SW480 (cell line): ENCODE data around the gene SMARCC1.

ENCODE experiments used
- DNase-seq: peaks from one replicate; pipeline ENCODE4 v3.0.0-alpha.2; 2016; ENCODE audit warnings: low spot score

Gene SMARCC1

DNA sequence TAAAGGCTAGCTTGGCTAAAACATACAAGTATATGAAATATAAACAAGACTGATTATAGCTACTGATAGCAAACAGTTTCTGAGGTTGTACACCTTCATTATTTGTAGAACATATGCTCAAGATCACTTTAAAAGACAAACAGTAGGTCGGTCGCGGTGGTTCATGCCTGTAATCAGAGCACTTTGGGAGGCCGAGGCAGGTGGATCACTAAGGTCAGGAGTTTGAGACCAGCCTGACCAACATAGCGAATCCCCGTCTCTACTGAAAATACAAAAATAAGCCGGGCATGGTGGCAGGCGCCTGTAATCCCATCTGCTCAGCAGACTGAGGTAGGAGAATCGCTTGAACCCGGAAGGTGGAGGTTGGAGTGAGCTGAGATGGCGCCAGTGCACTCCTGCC is 80.3 kb downstream of the SMARCC1 start:
- DNase-seq = no peak

DNA sequence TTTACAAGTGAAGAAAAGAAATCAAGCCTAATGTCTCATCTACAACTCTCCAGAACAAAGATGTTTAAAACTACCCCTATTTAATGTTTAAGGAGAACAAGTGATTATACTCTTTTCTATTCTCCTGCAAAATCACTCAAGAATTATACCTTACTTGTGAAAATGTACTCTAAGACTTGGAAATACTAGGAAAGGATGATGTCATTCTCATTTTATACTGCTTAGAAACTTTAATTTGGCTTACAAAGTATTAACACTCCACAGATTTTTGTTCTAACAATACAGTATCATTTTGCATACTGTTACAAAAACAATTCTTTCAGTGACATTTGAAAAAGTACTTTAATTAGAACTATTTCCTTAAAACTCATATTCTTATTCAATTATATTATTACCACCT is 89.5 kb downstream of the SMARCC1 start:
- DNase-seq = no peak

DNA sequence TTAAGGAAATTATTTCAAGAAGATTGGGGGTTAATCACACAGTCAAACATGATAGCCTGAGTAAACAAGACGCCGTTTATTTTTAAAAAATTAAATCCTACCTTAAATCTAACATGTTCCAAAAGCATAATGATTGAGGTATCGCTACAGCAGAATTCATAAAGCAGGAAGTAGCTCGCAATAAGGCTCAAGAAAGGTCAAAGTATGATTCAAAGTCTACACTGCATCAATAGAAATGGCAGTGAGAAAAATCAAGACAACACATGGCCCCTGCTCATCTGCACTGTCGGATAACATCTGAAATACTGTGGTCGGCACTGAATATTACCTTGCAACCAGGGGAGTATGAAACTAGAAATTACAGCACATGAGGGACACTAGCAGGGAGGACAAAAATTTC is 93.2 kb downstream of the SMARCC1 start:
- no peak for DNase-seq

DNA sequence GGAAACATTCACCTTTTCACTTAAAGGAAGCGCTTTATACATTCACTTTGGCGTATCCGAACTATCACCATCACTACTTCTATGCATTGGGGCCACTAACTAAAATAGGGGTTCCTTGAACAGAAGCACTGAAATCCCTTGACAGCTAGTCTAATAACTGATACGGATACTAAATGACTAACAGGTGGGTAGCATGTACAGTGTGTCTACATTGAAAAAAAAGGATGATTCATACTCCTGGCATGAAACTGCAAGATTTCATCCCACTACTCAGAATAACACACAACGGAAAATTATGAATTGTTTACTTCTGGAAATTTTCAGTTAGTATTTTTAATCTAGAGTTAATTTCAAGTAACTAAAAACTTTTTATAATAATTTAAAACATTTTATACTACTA is 96.7 kb downstream of the SMARCC1 start:
- no peak for DNase-seq

DNA sequence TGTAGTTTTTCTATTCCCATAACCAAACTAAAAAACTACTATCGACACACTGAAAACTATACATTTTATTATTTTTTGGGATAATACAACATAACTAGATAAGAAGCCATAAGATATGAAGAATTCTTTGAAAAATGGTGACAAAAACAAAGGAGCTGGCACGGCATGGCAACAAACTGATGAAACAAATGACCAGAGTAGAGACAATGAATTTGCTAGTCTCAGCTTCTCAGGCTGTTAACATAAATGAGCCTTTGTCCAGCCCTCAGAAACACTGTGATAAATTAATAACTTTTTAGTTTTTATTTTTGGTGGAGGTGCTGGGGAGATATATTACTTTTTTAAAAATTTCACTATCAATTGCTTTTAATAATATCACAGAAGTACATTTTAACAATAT is 100.7 kb downstream of the SMARCC1 start:
- no peak for DNase-seq

DNA sequence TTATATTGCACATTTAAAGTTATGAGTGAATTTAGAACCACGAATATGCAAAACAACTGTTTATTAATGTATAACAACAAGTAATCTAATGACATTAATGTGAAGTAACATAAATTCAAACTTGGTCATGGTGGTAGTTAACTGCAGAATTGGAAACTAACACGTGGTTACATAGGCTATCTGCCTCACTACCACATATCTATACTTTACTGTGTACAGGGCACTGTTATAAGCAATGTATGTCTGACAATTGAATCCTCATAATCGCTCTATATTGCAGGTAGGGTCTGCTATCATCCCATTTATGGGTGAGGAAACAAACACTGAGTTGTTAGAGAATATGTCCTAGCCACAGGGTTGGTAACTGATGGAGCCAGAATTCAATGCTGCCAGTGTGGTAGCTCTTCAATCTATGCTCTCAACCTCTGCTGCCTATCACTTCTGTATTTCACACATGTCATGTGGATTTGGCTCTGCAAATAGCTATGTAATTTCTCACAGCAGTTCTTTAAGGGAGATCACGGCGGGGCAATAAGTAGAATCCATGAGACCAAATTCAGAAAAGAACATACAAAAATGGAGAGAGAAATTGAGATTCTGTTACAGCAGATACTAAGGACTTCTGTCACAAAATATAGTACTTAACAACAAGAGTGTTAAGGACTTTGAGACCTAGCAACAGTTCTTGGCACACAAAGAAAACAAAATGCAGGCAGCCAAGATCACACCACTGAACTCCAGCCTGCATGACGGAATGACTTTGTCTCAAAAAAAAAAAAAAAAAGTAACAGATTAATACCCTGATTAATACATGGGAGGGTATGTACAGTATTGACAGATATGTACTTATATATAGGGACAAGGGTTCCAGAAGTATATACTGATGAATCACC is 103.0 kb downstream of the SMARCC1 start:
- DNase-seq = no peak

DNA sequence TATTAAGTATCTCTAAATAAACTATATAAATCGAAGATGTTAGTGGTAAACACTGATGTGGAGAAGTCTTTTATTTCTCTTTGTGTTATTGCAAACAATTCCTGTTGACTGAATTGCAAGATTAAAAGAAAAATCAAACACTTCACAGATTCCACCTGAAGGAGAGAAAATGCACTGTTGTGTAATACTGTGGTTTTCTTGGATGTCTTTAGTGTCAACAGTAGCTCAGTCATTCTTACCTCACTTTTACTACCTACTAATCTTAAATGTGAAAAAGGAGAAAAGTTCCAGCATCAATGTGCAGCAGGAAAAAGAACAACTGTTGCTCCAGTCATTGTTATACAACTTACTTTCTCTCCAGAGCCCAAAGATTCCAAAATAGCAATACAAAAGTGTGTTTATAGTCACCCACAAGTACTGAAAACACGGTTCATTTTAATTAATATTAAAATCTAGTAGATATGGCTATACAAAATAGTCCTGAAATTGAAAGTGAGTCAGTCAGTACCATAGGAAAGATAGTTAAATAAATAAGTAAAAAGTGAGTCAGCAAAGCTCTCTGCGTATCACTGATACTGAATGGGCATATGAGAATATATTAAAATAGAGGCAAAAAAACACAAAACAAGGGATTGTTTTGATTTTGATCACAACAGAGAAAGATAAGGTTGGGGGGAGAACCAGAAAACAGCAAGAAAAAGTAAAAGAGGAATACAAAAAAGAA is 112.5 kb downstream of the SMARCC1 start:
- no peak for DNase-seq

DNA sequence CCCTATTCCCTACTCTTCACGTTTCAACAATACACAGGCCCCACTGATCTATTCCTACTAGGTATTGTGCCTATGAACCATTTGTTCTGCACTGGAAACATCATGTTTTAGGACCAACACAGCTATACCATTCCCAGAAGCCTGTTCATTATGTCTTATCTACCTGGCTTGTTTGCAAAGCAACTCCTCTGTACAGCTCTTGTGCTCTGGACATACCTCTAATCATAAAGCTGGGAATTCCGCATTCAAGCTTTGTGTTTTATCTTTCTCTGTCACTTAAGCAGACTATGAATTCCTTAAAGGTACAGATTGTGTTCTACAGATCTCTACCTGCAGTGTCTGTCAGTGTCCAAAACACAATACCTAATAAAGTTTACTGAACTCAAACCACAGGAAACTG is 115.6 kb downstream of the SMARCC1 start:
- DNase-seq = no peak

DNA sequence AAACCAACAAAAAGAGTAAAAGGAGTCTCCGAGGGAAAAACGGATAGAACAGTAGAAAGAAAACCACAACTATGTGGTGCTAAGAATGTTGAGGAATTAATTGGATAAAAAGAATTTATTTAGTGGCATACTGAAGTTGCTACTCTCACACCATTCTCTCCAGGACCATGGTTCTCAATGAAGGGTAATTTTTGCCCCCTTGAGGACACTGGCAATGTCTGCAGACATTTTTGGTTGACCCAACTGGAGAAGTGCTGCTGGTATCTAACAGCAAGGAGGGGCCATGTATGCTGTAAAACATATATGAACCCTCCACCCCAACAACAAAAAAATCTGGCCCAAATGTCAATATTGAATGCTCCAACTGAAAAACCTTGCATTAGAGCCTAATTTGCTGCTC is 117.2 kb downstream of the SMARCC1 start:
- peak; percentile 13 for DNase-seq

DNA sequence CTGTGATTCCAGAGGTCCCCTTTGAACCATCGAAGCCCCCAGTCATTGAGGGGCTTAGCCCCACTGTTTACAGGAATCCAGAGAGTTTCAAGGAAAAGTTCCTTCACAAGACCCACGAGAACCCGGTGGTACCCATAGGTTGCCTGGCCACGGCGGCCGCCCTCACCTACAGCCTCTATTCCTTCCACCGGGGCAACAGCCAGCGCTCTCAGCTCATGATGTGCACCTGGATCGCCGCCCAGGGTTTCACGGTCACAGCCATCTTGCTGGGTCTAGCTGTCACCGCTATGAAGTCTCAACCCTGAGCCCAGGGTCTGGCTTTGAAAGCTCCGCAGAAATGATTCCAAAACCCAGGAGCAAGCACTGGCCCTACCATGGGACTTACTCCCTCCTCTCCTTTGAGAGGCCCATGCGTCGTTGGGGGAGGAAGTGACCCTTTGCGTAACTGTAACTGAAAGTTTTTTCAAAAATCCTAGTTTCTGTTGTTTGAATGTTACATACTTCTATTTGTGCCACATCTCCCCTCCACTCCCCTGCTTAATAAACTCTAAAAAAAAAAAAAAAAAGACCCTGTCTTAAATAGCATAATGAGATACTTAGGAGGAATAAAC is 118.0 kb downstream of the SMARCC1 start:
- DNase-seq = no peak

DNA sequence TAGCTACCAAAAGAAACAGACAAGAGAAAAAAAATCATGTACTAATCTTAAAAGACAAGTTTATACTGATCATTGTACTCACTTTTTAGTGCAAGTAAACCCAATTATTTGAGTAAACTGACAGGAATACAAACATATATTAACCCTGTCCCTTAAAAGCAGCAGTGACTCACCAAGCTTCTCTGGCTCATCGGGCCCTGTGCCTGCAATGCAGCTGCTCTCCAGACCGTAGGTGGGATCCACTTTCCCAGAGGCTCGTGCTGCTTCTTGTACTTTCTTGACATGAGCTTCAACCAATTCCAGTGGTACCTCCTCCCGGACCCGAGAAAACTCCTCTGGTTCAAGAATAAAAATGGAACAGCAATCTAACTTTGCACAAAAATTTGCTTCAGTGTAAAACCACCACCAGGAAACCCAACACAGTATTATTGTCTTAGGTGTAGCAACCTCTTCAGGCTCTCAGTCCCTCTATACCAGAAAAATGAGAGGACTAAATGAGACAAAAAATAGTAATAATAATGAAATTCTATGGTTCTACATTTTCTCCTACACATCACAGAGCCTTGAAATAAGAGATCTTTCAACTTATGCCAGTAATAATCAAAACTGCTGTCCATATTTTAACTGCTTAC is 120.5 kb downstream of the SMARCC1 start:
- DNase-seq = no peak

DNA sequence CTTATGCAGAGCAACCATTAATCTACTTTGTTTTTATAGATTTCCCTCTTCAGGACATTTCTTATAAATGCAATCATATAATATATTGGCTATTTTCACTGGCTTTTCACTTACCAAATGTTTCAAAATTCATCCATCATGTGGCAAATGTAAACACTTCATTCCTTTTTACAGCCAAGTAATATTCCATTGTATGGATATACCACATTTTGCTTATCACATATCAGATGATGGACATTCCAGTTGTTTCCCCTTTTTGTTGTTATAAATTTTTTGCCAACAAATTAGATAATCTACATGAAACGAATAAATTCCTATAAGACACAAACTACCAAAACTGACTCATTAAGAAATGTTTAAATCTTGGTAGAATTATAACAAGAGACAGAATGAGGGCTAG is 123.2 kb downstream of the SMARCC1 start:
- DNase-seq = no peak

DNA sequence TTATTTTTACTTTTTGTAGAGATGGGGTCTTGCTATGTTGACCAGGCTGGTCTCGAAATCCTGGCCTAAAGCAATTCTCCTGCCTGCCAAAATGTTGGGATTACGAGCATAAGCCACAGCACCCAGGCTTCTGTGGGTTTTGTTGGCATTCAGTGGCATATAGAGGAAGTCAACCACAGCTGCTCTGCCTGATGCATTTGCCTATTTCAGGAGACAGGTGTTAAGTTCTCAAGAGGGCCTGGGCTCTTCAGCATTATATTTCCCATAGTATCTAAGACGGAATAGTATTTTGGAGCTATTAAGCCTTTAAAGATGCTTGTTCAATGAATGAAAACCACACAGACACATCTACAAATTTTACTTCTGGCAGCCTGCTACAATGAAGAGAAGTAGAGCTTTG is 129.6 kb downstream of the SMARCC1 start:
- DNase-seq = no peak

DNA sequence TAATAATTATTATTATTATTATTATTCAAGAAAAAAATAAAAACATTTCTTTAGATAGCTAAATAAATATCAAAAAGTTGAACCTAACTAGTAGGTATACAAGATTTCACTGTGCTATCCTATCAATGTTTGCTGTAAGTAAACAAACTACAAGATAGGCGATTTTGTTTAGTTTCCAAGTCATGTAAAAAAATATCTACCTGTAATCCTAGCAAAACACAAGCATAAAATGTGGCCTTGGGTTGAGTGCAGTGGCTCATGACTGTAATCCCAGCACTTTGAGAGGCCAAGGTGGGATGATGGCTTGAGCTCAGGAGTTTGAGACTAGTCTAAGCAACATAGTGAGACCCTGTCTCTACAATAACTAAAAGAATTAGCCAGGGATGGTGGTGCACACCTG is 131.4 kb downstream of the SMARCC1 start:
- DNase-seq = no peak

DNA sequence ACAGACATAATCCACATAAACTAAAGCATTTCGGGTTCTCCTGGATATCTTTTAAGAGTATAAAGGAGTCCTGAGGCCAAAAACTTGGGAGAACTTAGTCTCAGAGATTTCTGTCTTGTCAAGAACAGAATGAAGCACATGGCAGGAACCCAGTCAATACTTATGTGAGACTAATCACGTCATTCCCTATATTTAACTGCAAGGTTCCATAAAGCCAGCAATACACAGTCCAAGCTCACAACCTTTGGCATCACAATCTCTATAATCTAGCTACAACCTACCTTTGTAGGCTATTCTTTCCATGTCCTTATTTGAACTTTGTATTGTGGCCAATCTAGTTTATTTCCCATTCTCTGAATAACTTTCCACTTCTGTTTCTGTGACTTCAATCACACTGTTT is 134.1 kb downstream of the SMARCC1 start:
- no peak for DNase-seq

DNA sequence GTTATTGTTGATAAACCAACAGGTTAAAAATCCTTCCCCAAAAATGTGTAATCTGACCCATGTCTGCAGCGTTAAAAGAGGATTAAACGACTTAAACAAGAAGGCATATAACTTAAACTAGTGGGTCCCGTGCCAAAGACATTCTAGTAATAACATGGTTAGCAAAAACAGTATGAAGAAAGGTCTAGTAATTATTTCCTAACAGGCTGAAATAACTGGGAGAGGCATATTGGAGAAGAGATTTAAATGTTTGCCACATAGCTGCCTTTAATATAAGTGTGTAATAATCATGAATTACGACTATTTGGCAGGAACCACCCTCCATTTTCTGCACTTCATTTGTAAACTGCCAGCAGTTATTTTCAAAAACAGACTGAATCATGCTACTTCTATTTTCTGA is 135.3 kb downstream of the SMARCC1 start:
- no peak for DNase-seq

DNA sequence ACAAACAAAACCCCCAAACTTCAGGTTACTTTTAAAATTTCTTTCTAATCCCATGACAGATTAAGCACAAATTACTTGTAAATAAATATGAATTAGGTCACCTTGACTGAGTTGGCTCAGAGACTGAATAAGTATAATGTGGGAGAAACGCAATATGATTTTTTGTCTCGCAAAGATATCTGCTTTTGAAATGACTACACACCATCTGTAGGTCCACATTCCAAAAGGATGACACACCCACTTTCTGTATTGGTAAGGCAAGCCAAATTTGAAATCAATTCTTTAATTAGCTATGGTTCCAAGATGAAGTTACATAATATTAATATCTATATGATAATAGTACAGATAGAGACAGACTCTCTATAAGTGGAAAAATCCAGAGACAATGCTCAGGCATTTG is 136.1 kb downstream of the SMARCC1 start:
- no peak for DNase-seq

DNA sequence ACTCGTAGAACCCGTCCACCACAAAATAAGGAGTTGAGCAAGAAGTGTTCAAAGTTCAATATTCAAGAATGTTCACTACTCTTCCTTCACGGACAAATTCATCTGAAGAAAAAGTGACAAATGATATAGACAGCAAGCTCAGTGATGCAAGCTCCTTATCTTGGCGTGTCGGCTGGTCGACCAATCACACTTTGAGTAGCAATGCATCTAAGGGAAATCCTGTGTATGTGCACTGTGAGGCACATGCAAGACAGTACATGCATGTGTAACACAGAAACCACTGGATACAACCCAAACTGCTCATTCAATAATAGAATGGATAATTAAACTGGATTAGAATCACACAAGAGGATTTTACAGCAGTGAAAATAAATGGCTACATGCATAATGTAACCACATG is 138.6 kb downstream of the SMARCC1 start:
- no peak for DNase-seq

DNA sequence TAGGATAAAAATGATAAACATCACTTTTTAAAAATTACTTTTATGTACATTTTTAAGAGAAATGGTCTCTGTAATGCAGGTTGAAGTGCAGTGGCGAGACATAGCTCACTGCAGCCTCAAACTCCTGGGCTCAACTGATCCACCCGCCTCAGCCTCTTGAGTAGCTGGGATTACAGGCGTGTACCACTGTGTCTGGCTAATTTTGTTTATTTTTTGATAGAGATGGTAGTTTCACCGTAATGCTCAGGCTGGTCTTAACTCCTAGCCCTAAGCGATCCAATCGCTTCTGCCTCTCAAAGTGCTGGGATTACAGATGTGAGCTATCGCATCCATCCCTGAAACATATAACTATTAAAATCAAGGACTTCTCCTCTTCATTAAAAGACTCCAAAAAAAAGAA is 140.0 kb downstream of the SMARCC1 start:
- no peak for DNase-seq

DNA sequence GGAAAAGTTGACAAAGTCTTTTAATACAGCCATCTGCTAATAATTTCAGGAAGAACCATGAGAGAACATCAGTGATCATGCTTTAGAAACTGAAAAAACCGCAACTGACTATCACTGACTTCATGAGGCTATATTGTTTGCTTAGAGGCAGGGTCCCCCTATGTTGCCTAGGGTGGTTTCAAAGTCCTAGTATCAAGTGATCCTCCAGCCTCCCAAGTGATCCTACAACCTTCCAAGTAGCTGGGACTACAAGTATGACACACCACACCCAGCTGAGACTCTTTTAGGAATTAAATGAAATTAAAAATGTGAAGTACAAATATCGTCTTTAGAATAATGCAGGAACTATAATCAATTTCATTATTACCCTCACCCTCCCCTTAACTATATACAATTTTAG is 144.8 kb downstream of the SMARCC1 start:
- DNase-seq = no peak

DNA sequence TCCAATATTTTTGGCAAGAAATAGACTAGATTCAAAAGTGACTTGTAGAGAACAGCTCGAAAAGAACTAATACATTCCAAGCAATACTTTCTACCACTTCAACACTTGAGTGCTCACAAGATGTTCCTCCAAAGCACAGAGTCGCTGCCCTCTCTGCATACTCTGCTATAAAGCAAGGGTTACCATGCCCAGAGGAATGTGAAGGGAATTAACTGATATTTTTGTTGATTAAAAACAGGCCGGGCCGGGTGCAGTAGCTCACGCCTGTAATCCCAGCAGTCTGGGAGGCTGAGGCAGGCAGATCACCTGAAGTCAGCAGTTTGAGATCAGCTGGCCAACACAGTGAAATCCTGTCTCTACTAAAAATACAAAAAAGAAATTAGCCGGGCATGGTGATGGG is 145.5 kb downstream of the SMARCC1 start:
- no peak for DNase-seq

DNA sequence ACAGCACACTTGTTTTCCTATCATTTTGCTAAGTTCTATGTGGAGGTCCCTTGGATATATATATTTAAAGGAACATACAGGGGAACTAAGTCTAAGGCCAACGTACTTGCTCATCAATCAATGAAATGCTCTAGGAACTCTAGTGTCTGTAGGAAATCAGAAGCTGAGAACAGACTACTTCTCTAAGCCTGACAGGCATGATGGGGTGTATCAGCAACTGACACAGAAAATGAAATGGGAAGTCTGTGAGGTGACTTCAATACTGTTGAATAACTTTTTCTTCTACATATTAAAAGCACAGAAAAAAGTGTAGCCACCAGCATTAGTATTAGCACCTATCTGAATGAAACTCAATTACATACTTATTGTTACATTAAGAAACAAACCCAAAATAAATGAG is 146.2 kb downstream of the SMARCC1 start:
- DNase-seq = no peak

DNA sequence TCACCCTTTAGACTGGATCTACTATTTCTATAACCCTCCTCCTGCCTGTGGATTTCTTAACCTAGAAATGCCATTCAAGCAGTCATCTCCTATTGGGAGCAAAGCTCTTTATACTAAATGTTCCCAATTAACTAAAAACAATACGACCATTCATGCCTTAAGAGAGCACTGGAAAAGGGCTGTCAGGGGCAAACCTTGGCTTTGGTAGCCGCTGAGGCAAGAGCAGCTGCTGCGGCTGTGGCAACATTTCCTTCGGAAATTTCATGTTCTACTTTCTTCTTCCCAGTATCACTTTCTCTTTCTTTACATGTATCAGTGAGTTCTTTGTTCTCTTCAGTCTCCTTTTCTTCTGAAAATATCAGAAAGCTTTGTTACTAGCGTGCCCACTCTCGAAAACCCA is 146.7 kb downstream of the SMARCC1 start:
- no peak for DNase-seq
